Measurements from ENCODE around the gene GDI1.
"Not testable (repeated sequence)": the region's sequence is repeated elsewhere in the genome, so short reads cannot be mapped to it uniquely, and the experiment has no call there.

GRCh38 chrX:154388649-154389048, 48.3 kb upstream of the GDI1 start:
- TF ChIP-seq CTCF (IDR thresholded peaks at IDR 0.05; ENCODE audit: low read depth, low read length); POLR2A (IDR thresholded peaks at IDR 0.05; ENCODE audit: extremely low read depth, insufficient read length): not testable (repeated sequence)

All from NB4 (cell line).